Breast epithelium (tissue), 4 donors: ENCODE data around the gene STX8. TPM values are rescaled to one million over a fixed set of nuclear protein-coding genes. Genes with fewer than 3 reads are reported as not detected.

Experiments
- DNase-seq, 2 donors: peaks; one replicate each; pipeline ENCODE4 v3.0.0-alpha.2; 2019; ENCODE audit warnings: low spot score in 2 of 2
- H3K27ac ChIP-seq, 2 donors: fragments of 200-600 bp; sonication (generic) in 1 of 2; one replicate each; pipeline ENCODE4 v1.5.1; 2016 to 2019; ENCODE audit warnings: mild to moderate bottlenecking in 1 of 2
- H3K27me3 ChIP-seq, 2 donors: fragments of 200-600 bp; sonication (generic) in 1 of 2; one replicate each; pipeline versions ENCODE4 v1.5.1 to v1.6.0; 2017 to 2019; ENCODE audit warnings: control low read depth in 1 of 2, mild to moderate bottlenecking in 1 of 2
- H3K36me3 ChIP-seq: fragments of 200-600 bp; one replicate; pipeline ENCODE4 v1.5.1; 2019
- H3K4me1 ChIP-seq, 2 donors: fragments of 200-600 bp; sonication (generic); one replicate each; pipeline ENCODE4 v1.5.1; 2016 to 2019; ENCODE audit warnings: control low read depth in 1 of 2
- H3K4me3 ChIP-seq, 3 donors: fragments of 200-600 bp; sonication (generic); 1 replicate in 2 of 3; 2 replicates in 1 of 3; pipeline ENCODE4 v1.5.1; 2016 to 2019; ENCODE audit warnings: mild to moderate bottlenecking in 3 of 3, moderate library complexity in 2 of 3
- H3K9me3 ChIP-seq, 2 donors: fragments of 200-600 bp; sonication (generic) in 1 of 2; one replicate each; pipeline ENCODE4 v1.5.1; 2016 to 2019; ENCODE audit warnings: control low read depth in 1 of 2
- POLR2A ChIP-seq: fragments of 450-650 bp; IDR thresholded peaks from one replicate; pipeline ENCODE4 v1.6.1; 2016; ENCODE audit warnings: antibody characterized with exemption, mild to moderate bottlenecking, moderate library complexity
- POLR2AphosphoS5 ChIP-seq, 3 donors: sonication (generic); formaldehyde crosslinking; IDR thresholded peaks; one replicate each; pipeline ENCODE4 v1.6.1; 2017; ENCODE audit warnings: antibody characterized with exemption in 3 of 3
- intact Hi-C: fragments of 100-400 bp; cut with DNase I; formaldehyde crosslinking; loops from one replicate; pipeline ENCODE4 v1.15.1; 2023; ENCODE audit warnings: low total_unique reads
- total RNA-seq, 3 donors: library from RNA; depleted of rRNA; stranded (reverse); fragments of >200 nt; gene quantifications; one replicate each; pipeline ENCODE4 v1.1.0, GENCODE V29; 2016
- TF ChIP-seq, protein P1 (sequence below), 3 donors: fragments of 450-650 bp; IDR thresholded peaks; one replicate each; pipeline ENCODE4 v1.5.1; 2016 to 2017; ENCODE audit warnings: antibody characterized with exemption in 3 of 3, mild to moderate bottlenecking in 3 of 3, moderate library complexity in 3 of 3

STX8 gene
- total RNA-seq, 3 donors from 2014 or later: 54.1 to 101 (median 60.4) TPM

DNA sequence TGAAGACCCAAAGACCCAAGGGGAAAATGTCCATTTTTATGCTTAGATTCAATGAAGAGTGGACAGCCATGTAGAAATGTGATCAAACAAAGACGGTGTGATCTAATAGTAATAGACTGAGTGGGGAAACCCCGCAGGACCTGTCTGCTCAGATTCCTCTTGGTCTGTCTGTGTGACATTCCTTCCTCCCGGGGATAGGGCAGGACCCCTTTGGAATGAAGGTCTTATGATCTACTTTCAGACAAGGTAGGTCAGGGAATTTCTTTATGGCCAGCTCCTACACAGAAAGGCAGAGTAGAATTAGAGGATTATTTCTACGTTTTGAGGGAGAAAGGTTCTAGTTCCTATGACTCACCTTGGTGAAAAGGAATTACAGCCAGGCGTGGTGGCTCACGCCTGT, 267.6 kb downstream of the STX8 start:
- H3K27me3 ChIP-seq: no peaks in the 10 kb centered on the region
- H3K36me3 ChIP-seq: no peaks in the 10 kb centered on the region
- H3K9me3 ChIP-seq: no peaks in the 10 kb centered on the region
- TF ChIP-seq POLR2AphosphoS5 (IDR thresholded peaks at IDR 0.05) (no peak), POLR2A (no peak)
- TF ChIP-seq, protein P1, sequence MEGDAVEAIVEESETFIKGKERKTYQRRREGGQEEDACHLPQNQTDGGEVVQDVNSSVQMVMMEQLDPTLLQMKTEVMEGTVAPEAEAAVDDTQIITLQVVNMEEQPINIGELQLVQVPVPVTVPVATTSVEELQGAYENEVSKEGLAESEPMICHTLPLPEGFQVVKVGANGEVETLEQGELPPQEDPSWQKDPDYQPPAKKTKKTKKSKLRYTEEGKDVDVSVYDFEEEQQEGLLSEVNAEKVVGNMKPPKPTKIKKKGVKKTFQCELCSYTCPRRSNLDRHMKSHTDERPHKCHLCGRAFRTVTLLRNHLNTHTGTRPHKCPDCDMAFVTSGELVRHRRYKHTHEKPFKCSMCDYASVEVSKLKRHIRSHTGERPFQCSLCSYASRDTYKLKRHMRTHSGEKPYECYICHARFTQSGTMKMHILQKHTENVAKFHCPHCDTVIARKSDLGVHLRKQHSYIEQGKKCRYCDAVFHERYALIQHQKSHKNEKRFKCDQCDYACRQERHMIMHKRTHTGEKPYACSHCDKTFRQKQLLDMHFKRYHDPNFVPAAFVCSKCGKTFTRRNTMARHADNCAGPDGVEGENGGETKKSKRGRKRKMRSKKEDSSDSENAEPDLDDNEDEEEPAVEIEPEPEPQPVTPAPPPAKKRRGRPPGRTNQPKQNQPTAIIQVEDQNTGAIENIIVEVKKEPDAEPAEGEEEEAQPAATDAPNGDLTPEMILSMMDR (IDR thresholded peaks at IDR 0.05): no peak
- H3K4me3 ChIP-seq: no peak overlapping the region
- no peak overlapping the region for H3K27ac ChIP-seq
- no peak for DNase-seq
- intact Hi-C loops: no loop called here
- no peaks in the 10 kb centered on the region for H3K4me1 ChIP-seq

DNA sequence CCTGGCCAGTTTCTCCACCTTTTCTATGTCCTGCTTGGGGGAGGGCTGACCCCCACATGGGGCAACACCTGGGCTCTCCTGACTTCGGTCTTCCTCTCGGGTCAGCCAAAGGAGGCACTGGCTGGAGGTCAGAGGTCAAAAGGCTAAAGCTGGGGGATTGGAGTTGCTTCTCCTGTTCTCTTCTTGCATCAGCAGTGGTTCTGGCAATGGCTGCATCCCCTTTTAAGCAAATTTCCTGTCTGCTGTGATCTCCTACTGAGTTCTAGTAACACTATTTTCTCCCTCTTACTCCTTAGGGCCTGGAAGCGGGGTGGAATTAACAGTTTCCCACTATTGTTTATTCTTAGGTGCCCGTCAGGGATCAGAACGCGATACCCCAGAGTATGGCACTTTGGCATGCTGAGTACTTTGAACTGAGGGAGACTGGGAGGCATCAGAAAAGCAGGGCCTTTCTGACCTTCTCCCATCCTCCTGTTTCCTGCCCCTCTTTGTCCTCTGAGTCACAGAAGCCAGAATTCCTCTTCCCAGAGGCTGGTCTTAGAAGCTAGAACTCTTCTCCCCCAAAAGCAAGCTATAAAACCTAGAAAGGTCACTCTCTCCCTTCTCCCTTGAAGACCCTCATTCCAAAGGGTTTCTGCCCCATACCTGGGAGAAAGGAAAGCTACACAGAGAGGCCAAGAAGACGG, 268.2 kb downstream of the STX8 start:
- intact Hi-C loops: no loop called here
- H3K9me3 ChIP-seq: no peaks in the 10 kb centered on the region
- no peak for DNase-seq
- H3K27ac ChIP-seq: no peak overlapping the region
- no peak overlapping the region for H3K4me3 ChIP-seq
- no peaks in the 10 kb centered on the region for H3K4me1 ChIP-seq
- TF ChIP-seq POLR2A: no peak
- TF ChIP-seq POLR2AphosphoS5 (IDR thresholded peaks at IDR 0.05): no peak
- TF ChIP-seq, protein P1 (IDR thresholded peaks at IDR 0.05): no peak
- H3K27me3 ChIP-seq: no peaks in the 10 kb centered on the region
- H3K36me3 ChIP-seq: no peaks in the 10 kb centered on the region

DNA sequence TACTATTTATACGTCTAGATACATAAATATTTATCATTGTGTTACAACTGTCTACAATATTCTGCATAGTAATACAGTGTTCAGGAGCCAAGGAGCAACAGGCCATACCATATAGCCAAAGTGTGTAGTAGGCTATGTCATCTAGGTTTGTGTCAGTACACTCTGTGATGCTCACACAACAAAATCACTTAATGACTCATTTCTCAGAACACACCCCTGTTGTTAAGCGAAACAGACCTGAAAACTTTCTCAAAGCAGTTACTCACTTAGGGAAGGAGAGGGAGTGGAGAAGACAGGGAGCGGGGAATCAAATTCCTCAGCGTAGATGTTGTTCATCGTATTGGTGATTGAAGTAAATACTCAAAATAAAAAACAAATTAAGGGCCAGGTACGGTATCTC, 269.5 kb downstream of the STX8 start:
- no peak for DNase-seq
- Histone ChIP-seq H3K4me1 (no peaks in the 10 kb centered on the region), H3K27ac (no peak overlapping the region), H3K4me3 (no peak overlapping the region), H3K36me3 (no peaks in the 10 kb centered on the region), H3K9me3 (no peaks in the 10 kb centered on the region), H3K27me3 (no peaks in the 10 kb centered on the region)
- intact Hi-C loops: no loop called here
- no peak for TF ChIP-seq POLR2A
- TF ChIP-seq POLR2AphosphoS5 (IDR thresholded peaks at IDR 0.05): no peak
- TF ChIP-seq, protein P1 (IDR thresholded peaks at IDR 0.05): no peak

DNA sequence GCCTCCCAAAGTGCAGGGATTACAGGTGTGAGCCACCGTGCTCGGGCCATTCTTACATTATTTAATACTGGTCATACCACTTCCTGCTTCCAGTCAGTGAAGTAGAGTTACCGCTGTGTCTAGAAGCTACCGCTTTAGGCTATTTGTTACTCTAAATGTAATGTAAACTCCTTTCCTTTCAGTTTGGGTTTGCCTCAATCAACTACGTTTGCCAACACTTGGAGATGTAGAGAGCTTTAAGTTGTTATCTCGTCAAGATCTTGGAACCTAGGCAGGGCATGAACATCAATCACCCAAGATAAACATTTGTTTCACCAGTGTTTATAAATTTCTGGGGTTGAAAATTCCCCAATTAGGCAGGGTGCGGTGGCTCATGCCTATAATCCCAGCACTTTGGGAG, 275.9 kb downstream of the STX8 start:
- Histone ChIP-seq H3K4me1 (no peaks in the 10 kb centered on the region), H3K9me3 (no peaks in the 10 kb centered on the region), H3K27me3 (no peaks in the 10 kb centered on the region), H3K4me3 (no peak overlapping the region), H3K36me3 (no peaks in the 10 kb centered on the region), H3K27ac (no peak overlapping the region)
- DNase-seq: no peak
- TF ChIP-seq POLR2AphosphoS5 (IDR thresholded peaks at IDR 0.05): no peak
- intact Hi-C loops: no loop called here

DNA sequence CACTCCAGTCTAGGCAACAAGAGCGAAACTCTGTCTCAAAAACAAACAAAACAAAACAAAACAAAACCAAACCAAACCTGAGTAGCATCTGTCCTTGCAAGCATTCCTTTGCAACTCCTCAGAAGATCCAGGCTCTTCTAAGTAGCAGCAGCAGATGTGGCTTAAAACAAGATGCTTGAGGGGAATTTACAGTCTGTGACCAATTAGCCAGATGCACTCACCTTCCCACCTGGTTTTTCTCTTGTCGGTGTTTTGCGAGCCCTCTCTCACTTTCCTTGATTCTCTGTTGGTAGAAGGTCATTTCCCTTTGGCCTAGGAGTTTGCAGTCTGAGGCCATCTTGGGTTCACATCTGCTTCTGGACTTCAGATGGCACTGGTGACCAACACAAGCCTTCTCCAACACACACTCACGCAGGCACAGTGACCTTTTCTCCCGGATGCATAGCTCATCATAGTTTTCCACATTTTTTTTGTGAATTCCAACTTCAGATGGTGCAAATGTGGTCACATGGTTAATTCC, 276.8 kb downstream of the STX8 start:
- Histone ChIP-seq H3K4me1 (no peaks in the 10 kb centered on the region), H3K9me3 (no peaks in the 10 kb centered on the region), H3K27ac (no peak overlapping the region), H3K36me3 (no peaks in the 10 kb centered on the region), H3K27me3 (no peaks in the 10 kb centered on the region), H3K4me3 (no peak overlapping the region)
- DNase-seq: no peak
- TF ChIP-seq POLR2AphosphoS5 (IDR thresholded peaks at IDR 0.05) (no peak), POLR2A (no peak)
- TF ChIP-seq, protein P1 (IDR thresholded peaks at IDR 0.05): no peak
- intact Hi-C loops: no loop called here
